ENCODE results near the gene DNAAF3. TPM values are rescaled to one million over a fixed set of nuclear protein-coding genes. Genes with fewer than 3 reads are reported as not detected.

DNAAF3 gene
- total RNA-seq, 1 donor = not detected

GRCh38 chr19:55153652-55154264 is 12.7 kb downstream of the DNAAF3 start:
- TF ChIP-seq, protein P1, sequence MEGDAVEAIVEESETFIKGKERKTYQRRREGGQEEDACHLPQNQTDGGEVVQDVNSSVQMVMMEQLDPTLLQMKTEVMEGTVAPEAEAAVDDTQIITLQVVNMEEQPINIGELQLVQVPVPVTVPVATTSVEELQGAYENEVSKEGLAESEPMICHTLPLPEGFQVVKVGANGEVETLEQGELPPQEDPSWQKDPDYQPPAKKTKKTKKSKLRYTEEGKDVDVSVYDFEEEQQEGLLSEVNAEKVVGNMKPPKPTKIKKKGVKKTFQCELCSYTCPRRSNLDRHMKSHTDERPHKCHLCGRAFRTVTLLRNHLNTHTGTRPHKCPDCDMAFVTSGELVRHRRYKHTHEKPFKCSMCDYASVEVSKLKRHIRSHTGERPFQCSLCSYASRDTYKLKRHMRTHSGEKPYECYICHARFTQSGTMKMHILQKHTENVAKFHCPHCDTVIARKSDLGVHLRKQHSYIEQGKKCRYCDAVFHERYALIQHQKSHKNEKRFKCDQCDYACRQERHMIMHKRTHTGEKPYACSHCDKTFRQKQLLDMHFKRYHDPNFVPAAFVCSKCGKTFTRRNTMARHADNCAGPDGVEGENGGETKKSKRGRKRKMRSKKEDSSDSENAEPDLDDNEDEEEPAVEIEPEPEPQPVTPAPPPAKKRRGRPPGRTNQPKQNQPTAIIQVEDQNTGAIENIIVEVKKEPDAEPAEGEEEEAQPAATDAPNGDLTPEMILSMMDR (IDR thresholded peaks at IDR 0.05; ENCODE audit: insufficient read depth, low read depth, low read length) = no peak
- no peak overlapping the region for H3K4me3 ChIP-seq (ENCODE audit: low read depth, low read length)
- DNase-seq (ENCODE audit: low read depth) = no peak

GRCh38 chr19:55152017-55152416 is 14.4 kb downstream of the DNAAF3 start:
- no peak overlapping the region for H3K4me3 ChIP-seq (ENCODE audit: low read depth, low read length)
- DNase-seq (ENCODE audit: low read depth) = no peak
- TF ChIP-seq, protein P1 (IDR thresholded peaks at IDR 0.05; ENCODE audit: insufficient read depth, low read depth, low read length) = no peak

DNA sequence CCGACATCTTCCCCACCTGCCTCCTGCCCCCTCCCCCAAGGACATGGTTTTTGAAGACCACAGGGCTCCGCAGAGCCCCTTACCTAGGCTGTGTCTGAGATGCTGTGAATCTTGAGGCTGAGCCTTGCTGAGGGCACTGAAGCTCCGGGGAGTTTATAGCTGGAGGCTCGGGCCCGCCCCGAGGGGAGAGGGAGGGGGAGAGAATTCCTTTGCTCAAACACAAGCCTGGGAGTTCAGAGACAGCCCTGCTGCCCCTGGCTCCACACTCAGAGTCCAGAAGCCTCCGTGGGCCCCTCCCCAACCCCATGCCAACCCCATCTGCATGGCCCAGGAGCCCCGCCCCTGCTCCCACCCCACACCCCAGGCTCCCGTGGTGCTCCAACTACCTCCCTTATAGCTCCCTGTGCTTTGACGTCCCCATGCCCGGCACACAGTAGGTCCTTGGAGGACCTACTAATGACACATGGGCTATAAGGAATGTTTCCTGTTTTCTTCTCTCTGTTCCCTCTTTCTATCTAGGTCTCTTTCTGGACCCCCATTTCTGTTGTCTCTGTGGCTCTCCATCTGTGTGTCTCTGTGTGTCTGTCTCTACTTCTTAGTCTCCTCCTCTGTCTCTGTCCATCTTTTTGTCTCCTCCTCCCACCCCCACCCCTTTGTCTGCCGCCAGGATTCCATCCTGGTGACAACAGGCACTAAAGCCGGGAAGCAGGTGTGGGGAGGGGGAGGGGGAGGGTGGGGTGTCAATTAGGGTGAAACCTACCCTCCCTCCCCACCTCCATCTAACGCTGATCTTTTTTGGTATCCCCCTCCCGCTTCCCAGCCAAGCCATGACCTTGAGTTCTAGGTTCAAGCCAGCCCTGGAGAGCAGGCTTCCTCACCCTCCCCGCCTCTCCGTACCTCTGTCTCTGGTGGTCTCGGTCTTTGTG is 17.1 kb downstream of the DNAAF3 start, which contains the start of gene TNNT1:
TNNT1 (minus strand) TSS at position 129 of the 926 bp plus-strand sequence. CDS start 2,049 bp downstream, outside the sequence.
- TF ChIP-seq, protein P1 (IDR thresholded peaks at IDR 0.05; ENCODE audit: insufficient read depth, low read depth, low read length) = no peak
- no peak for DNase-seq (ENCODE audit: low read depth)
- H3K4me3 ChIP-seq (ENCODE audit: low read depth, low read length) = no peak within 1 kb of the TSS

GRCh38 chr19:55147545-55148251 is 18.7 kb downstream of the DNAAF3 start:
- TF ChIP-seq, protein P1 (IDR thresholded peaks at IDR 0.05; ENCODE audit: insufficient read depth, low read depth, low read length) = no peak
- no peak overlapping the region for H3K4me3 ChIP-seq (ENCODE audit: low read depth, low read length)
- no peak for DNase-seq (ENCODE audit: low read depth)

- TF ChIP-seq, protein P1 (IDR thresholded peaks at IDR 0.05; ENCODE audit: insufficient read depth, low read depth, low read length) = no peak
- no peak for DNase-seq (ENCODE audit: low read depth)
- H3K4me3 ChIP-seq (ENCODE audit: low read depth, low read length) = peak overlapping the region; percentile 9
Observed at GRCh38 chr19:55146705-55147273, 19.6 kb downstream of the DNAAF3 start.

DNA sequence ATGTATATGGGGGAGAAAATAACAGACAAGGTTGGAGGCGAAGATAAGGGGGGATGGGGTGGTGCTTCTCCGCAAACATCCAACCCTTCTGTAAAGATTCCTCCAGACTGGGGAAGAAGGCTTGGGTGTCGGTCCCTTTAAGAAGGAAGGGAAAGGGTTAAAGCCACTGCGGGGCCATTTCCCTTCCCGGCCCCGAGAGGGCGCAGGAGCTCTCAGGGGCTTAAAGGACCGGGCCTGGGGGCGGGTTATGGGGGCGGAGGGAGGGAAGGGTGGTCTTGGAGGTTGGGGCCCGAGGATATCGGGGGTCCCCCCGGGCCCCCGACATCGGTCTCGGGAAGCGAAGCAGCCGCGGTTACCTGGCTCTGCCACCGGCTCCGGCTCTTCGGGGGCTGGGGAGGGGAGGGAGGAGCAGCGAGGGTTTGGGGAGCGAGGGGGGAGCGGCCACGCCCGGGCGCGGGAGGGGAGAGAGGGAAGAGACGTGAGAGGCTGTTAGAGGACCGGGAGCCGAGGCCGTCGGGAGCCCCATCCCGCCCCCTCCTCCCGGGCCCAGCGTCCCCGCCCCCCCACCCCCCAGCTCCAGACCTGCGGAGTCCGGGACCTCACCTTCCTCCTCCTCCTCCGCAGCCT is 20.2 kb downstream of the DNAAF3 start:
- DNase-seq (ENCODE audit: low read depth) = no peak
- no peak overlapping the region for H3K4me3 ChIP-seq (ENCODE audit: low read depth, low read length)
- TF ChIP-seq, protein P1 (IDR thresholded peaks at IDR 0.05; ENCODE audit: insufficient read depth, low read depth, low read length) = peak; percentile 48

Measured in fibroblast of villous mesenchyme (primary cell).